NCI-H2196 (cell line): Measurements from ENCODE around the gene SMAD9.
A peak's percentile ranks its signal among the peaks of the same experiment; 100 is the strongest.

Source experiments
- DNase-seq: peaks from one replicate; lab custom pipeline; 2025; ENCODE audit not compliant: unreplicated experiment; lab: John Stamatoyannopoulos, UW

SMAD9 gene

GRCh38 chr13:36919833-36920615, at the start of gene SMAD9:
Gene SMAD9 (minus strand): TSS chr13:36920238. CDS start chr13:36879689, 40,549 bp downstream.
- peak; percentile 76 for DNase-seq

- DNase-seq: no peak
These were observed 46.4 kb upstream of the SMAD9 start for GRCh38 chr13:36966404-36966803.

- no peak for DNase-seq
These were observed 45.7 kb upstream of the SMAD9 start for GRCh38 chr13:36965767-36966166.

- DNase-seq: no peak
These were observed 39.5 kb upstream of the SMAD9 start for GRCh38 chr13:36959456-36960116.

- no peak for DNase-seq
These were observed 34.5 kb upstream of the SMAD9 start for GRCh38 chr13:36954542-36954941.

- no peak for DNase-seq
These were observed 30.9 kb upstream of the SMAD9 start for GRCh38 chr13:36950920-36951319.

- no peak for DNase-seq
These were observed 30.3 kb upstream of the SMAD9 start for GRCh38 chr13:36950330-36950729.

- DNase-seq: no peak
These were observed 25.0 kb upstream of the SMAD9 start for GRCh38 chr13:36945078-36945477.

GRCh38 chr13:36925603-36926002, 5.6 kb upstream of the SMAD9 start:
- DNase-seq: no peak

GRCh38 chr13:36924001-36924400, 4.0 kb upstream of the SMAD9 start:
- DNase-seq: no peak

- no peak for DNase-seq
These were observed 1.7 kb upstream of the SMAD9 start for GRCh38 chr13:36921631-36922301.

- no peak for DNase-seq
These were observed 663 bp upstream of the SMAD9 start for GRCh38 chr13:36920616-36921185.

- DNase-seq: peak; percentile 18
These were observed 736 bp downstream of the SMAD9 start for GRCh38 chr13:36919171-36919832.

GRCh38 chr13:36918246-36919131, 1.5 kb downstream of the SMAD9 start:
- no peak for DNase-seq

GRCh38 chr13:36917311-36917710, 2.7 kb downstream of the SMAD9 start:
- DNase-seq: no peak

GRCh38 chr13:36915896-36916640, 4.0 kb downstream of the SMAD9 start:
- DNase-seq: no peak

GRCh38 chr13:36915106-36915505, 4.9 kb downstream of the SMAD9 start:
- no peak for DNase-seq

- DNase-seq: no peak
These were observed 5.4 kb downstream of the SMAD9 start for GRCh38 chr13:36914648-36915047.

GRCh38 chr13:36913463-36913862, 6.6 kb downstream of the SMAD9 start:
- no peak for DNase-seq
